Activated T-helper 17 cell treated with anti-CD3 and anti-CD28 coated beads, Interleukin-2, amount 50 U/mL, for 72 hours (primary cell): ENCODE measurements around the gene MALAT1. TPM values are rescaled to one million over a fixed set of nuclear protein-coding genes. Genes with fewer than 3 reads are reported as not detected.

Experiments
- ATAC-seq: fragments of 150-1000 bp; cut with Tn5 transposase; replicated peaks from 2 replicates; pipeline ENCODE4 v1.10.0; 2021; ENCODE audit warnings: mild to moderate bottlenecking, moderate library complexity
- H3K27ac Mint-ChIP-seq: one replicate; pipeline ENCODE4 v1.8.0; 2022; ENCODE audit warnings: mixed read lengths
- H3K27me3 Mint-ChIP-seq: one replicate; pipeline ENCODE4 v1.8.0; 2022; ENCODE audit warnings: mixed read lengths
- H3K36me3 Mint-ChIP-seq: one replicate; pipeline ENCODE4 v1.8.0; 2022; ENCODE audit warnings: low read depth, mild to moderate bottlenecking, mixed read lengths
- H3K4me1 Mint-ChIP-seq: one replicate; pipeline ENCODE4 v1.8.0; 2022; ENCODE audit warnings: mixed read lengths
- H3K4me3 Mint-ChIP-seq: one replicate; pipeline ENCODE4 v1.8.0; 2022; ENCODE audit warnings: mild to moderate bottlenecking, mixed read lengths
- H3K9me3 Mint-ChIP-seq: one replicate; pipeline ENCODE4 v1.8.0; 2022; ENCODE audit warnings: mixed read lengths
- total RNA-seq, 2 donors: library from RNA; stranded (reverse); gene quantifications; one replicate each; pipeline ENCODE4 v1.2.3, GENCODE V29; 2022

Gene MALAT1
- total RNA-seq, 2 donors from 2014 or later = 5,547 to 22,796 TPM

DNA sequence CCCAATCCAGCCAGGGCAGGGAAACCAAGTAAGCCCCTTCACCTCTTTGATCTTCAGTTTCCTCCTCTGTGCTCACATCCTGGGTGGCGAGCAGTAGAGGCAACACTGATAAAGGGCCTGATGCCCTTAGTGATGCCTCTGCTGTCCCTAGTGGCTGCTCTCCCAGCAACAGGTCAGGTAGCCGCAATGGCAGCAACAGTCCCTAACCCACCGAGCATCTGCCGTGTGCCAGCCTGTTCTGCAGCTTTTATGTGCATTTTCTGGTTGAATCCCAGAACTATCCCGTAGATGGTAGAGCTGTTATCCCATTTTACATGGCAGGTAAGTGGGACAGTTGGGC lies 31.3 kb downstream of the MALAT1 start:
- Mint-ChIP-seq H3K4me3 (no peak overlapping the region), H3K4me1 (peaks cover 13% of the 10 kb centered on the region), H3K27ac (peak overlapping the region; percentile 56), H3K27me3 (no peaks in the 10 kb centered on the region), H3K9me3 (no peaks in the 10 kb centered on the region), H3K36me3 (peaks cover 83% of the 10 kb centered on the region)
- peak; percentile 31 for ATAC-seq

GRCh38 chr11:65532388-65533064 lies 33.7 kb downstream of the MALAT1 start:
- H3K9me3 Mint-ChIP-seq = no peaks in the 10 kb centered on the region
- no peak overlapping the region for H3K27ac Mint-ChIP-seq
- H3K4me1 Mint-ChIP-seq = peaks cover 13% of the 10 kb centered on the region
- peaks cover 87% of the 10 kb centered on the region for H3K36me3 Mint-ChIP-seq
- no peaks in the 10 kb centered on the region for H3K27me3 Mint-ChIP-seq
- H3K4me3 Mint-ChIP-seq = no peak overlapping the region
- ATAC-seq = no peak

- no peaks in the 10 kb centered on the region for H3K9me3 Mint-ChIP-seq
- peaks cover 8% of the 10 kb centered on the region for H3K4me1 Mint-ChIP-seq
- no peak overlapping the region for H3K27ac Mint-ChIP-seq
- H3K27me3 Mint-ChIP-seq = no peaks in the 10 kb centered on the region
- ATAC-seq = no peak
- no peak overlapping the region for H3K4me3 Mint-ChIP-seq
- H3K36me3 Mint-ChIP-seq = peaks cover 82% of the 10 kb centered on the region
Measured at GRCh38 chr11:65535102-65535501, 36.3 kb downstream of the MALAT1 start.

- Mint-ChIP-seq H3K36me3 (peaks cover 75% of the 10 kb centered on the region), H3K27ac (peak overlapping the region; percentile 8), H3K4me1 (peaks cover 8% of the 10 kb centered on the region), H3K9me3 (no peaks in the 10 kb centered on the region), H3K27me3 (no peaks in the 10 kb centered on the region), H3K4me3 (no peak overlapping the region)
- ATAC-seq = no peak
Measured at GRCh38 chr11:65536412-65537295, 37.8 kb downstream of the MALAT1 start.

- ATAC-seq = no peak
- Mint-ChIP-seq H3K36me3 (peaks cover 76% of the 10 kb centered on the region), H3K27me3 (no peaks in the 10 kb centered on the region), H3K4me1 (peaks cover 13% of the 10 kb centered on the region), H3K4me3 (no peak overlapping the region), H3K27ac (no peak overlapping the region), H3K9me3 (no peaks in the 10 kb centered on the region)
Measured at GRCh38 chr11:65537296-65537597, 38.4 kb downstream of the MALAT1 start.

DNA sequence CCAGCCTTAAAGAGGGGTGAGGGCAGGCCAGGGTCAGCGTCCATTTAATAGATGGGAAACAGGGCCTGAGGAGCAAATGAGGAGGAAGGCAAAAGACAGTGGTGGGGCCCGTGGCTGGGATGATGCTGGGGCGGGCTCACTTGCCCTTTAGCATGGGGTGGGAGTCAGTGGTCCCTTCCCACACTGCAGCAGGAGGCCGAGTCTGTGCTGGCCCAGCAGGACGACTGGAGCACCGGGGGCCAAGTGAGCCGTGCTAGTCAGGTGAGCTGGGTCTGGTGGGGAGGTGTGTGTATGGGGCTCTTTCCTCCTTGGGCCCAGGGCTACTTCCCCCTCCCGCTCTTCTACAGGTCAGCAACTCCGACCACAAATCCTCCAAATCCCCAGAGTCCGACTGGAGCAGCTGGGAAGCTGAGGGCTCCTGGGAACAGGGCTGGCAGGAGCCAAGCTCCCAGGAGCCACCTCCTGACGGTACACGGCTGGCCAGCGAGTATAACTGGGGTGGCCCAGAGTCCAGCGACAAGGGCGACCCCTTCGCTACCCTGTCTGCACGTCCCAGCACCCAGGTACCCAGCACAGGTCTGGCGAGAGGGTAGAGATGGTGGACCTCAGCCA lies 38.9 kb downstream of the MALAT1 start:
- no peaks in the 10 kb centered on the region for H3K27me3 Mint-ChIP-seq
- no peak overlapping the region for H3K4me3 Mint-ChIP-seq
- peaks cover 16% of the 10 kb centered on the region for H3K4me1 Mint-ChIP-seq
- H3K27ac Mint-ChIP-seq = no peak overlapping the region
- no peak for ATAC-seq
- H3K9me3 Mint-ChIP-seq = no peaks in the 10 kb centered on the region
- H3K36me3 Mint-ChIP-seq = peaks cover 76% of the 10 kb centered on the region

DNA sequence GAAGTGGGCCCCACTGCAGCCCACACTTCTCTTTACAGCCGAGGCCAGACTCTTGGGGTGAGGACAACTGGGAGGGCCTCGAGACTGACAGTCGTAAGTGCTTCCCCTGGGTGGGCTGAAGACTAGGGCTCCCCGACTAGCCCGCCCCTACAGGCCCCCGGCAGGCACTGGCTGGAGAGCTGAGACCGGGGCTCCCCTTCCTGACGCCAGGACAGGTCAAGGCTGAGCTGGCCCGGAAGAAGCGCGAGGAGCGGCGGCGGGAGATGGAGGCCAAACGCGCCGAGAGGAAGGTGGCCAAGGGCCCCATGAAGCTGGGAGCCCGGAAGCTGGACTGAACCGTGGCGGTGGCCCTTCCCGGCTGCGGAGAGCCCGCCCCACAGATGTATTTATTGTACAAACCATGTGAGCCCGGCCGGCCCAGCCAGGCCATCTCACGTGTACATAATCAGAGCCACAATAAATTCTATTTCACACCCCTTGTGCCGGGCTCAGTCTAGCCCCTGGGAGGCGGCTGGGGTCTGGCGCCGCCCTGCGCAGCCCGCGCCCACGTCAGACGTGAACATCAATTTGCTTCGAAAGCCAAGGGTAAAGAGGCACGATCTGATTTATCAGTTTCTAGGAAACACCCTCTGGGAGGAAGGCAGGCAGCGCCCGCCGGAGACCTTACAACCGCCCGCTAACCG lies 39.5 kb downstream of the MALAT1 start:
- ATAC-seq = no peak
- Mint-ChIP-seq H3K27me3 (no peaks in the 10 kb centered on the region), H3K9me3 (no peaks in the 10 kb centered on the region), H3K27ac (no peak overlapping the region), H3K36me3 (peaks cover 72% of the 10 kb centered on the region), H3K4me1 (peaks cover 17% of the 10 kb centered on the region), H3K4me3 (no peak overlapping the region)

- H3K9me3 Mint-ChIP-seq = no peaks in the 10 kb centered on the region
- peaks cover 75% of the 10 kb centered on the region for H3K36me3 Mint-ChIP-seq
- ATAC-seq = no peak
- no peak overlapping the region for H3K4me3 Mint-ChIP-seq
- H3K27me3 Mint-ChIP-seq = no peaks in the 10 kb centered on the region
- no peak overlapping the region for H3K27ac Mint-ChIP-seq
- peaks cover 17% of the 10 kb centered on the region for H3K4me1 Mint-ChIP-seq
Measured at GRCh38 chr11:65538915-65539743, 40.3 kb downstream of the MALAT1 start.

DNA sequence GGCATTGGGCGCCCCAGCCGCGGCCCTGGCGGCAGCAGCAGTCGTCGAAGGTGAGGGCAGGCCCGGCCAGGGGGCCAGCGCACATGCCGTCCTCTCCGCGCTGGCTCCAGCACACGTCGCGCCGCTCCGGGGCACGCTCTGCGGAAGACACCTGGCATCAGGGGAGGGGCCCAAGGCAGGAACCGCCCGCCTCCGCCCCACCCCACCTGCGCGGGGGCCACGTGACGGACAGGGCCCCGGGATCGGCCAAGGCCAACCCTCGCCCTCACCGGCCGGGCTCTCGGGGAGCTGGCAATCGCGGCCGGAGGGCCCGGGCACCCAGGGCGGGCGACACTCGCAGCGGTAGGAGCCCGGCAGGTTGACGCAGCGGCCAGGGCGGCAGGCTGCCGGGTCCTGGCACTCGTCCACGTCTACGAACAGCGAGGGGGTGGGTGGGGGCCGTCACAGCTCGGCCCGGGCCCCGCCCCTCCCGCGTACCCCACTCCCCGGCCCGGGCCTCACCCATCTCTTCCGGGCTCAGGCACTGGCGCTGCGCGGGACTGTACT lies 41.0 kb downstream of the MALAT1 start:
- Mint-ChIP-seq H3K36me3 (peaks cover 75% of the 10 kb centered on the region), H3K4me3 (peak overlapping the region; percentile 79), H3K27me3 (no peaks in the 10 kb centered on the region), H3K27ac (no peak overlapping the region), H3K4me1 (peaks cover 17% of the 10 kb centered on the region), H3K9me3 (no peaks in the 10 kb centered on the region)
- ATAC-seq = peak; percentile 72

GRCh38 chr11:65540290-65541092 lies 41.6 kb downstream of the MALAT1 start:
- Mint-ChIP-seq H3K4me1 (peaks cover 21% of the 10 kb centered on the region), H3K27ac (no peak overlapping the region), H3K27me3 (no peaks in the 10 kb centered on the region), H3K36me3 (peaks cover 75% of the 10 kb centered on the region), H3K4me3 (peak overlapping the region; percentile 79), H3K9me3 (no peaks in the 10 kb centered on the region)
- ATAC-seq = peak; percentile 89

DNA sequence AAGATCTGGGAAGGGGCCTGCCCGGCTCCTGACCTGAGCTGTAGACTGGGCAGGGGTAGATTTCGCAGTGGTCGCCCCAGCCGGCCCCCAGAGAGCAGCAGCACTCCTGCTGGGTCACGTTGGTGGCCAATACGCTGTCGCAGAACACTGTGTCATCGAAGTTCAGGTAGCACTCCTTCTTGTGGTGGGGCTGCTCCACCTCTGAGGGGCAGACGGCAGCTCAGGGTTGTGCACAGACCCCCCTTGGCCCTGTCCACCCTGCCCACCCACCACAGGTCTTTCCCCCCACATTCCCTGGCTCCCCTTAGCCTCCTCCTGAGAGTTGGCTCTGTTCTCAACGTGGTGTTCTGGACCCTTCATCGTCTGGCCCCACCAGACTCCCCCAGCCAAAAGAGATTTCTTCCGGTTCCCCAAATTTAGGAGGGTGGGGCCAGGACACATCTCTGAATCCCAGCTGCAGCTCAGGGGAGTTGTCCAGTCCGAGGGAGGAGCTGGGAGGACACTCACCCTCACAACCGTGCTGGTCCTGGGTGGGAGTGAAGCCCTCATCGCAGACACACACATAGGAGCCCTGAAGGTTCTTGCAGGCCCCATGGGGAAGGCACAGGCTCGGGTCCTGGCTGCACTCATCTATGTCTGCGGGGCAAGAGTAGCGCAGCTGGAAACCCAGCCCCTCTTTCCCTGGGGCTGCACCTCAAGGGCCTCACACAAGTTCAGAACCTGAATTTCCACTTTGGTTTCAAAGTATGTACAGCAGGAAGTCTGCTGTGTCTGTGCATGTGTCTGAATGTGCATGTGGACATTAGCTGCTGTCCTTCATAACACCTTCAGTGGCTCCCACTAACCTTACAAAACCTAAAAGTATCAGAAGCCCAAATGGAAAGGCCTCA lies 42.5 kb downstream of the MALAT1 start:
- no peak for ATAC-seq
- peaks cover 75% of the 10 kb centered on the region for H3K36me3 Mint-ChIP-seq
- H3K27ac Mint-ChIP-seq = peak overlapping the region; percentile 50
- no peaks in the 10 kb centered on the region for H3K27me3 Mint-ChIP-seq
- peak overlapping the region; percentile 79 for H3K4me3 Mint-ChIP-seq
- H3K4me1 Mint-ChIP-seq = peaks cover 29% of the 10 kb centered on the region
- H3K9me3 Mint-ChIP-seq = no peaks in the 10 kb centered on the region

DNA sequence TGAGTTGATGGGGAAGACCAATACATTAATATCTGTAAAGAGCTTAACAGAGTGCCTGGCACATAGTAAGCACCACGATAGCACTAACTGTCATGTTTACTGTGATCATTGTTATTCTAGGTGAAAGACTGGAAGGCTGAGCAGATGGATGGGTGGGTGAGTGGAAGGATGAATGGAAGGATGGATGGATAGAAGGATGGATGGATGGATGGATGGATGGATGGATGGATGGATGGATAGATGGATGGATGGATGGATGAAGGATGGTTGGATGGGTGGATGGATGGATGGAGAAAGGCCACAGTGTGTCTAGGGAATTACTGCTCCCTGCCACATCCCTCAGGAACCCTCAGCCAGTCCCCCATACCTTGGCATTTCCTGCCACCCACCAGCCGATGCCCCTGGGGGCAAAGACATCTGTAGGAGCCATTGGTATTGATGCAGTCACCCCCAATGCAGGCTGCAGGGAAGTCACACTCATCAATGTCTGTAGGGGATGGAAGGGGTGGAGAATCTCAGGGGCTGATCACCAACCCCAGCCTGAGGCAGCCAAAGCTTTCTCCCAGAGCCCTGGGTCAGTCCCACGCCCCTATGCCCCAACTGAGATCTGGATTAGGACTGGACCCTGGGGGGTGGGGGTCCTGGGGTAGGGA lies 44.0 kb downstream of the MALAT1 start:
- peaks cover 67% of the 10 kb centered on the region for H3K36me3 Mint-ChIP-seq
- peak overlapping the region; percentile 50 for H3K27ac Mint-ChIP-seq
- ATAC-seq = no peak
- H3K4me1 Mint-ChIP-seq = peaks cover 27% of the 10 kb centered on the region
- H3K9me3 Mint-ChIP-seq = no peaks in the 10 kb centered on the region
- H3K27me3 Mint-ChIP-seq = no peaks in the 10 kb centered on the region
- peak overlapping the region; percentile 79 for H3K4me3 Mint-ChIP-seq
